Measurements from ENCODE around the gene MZT2A. TPM values are rescaled to one million over a fixed set of nuclear protein-coding genes. Genes with fewer than 3 reads are reported as not detected.
"Not testable (repeated sequence)": the region's sequence is repeated elsewhere in the genome, so short reads cannot be mapped to it uniquely, and the experiment has no call there.

Gene MZT2A
- total RNA-seq, 3 donors from 2014 or later (not counting 1 experiment from before 2014, with no cell fraction given) = 37.7 to 47.0 (median 42.5) TPM

DNA sequence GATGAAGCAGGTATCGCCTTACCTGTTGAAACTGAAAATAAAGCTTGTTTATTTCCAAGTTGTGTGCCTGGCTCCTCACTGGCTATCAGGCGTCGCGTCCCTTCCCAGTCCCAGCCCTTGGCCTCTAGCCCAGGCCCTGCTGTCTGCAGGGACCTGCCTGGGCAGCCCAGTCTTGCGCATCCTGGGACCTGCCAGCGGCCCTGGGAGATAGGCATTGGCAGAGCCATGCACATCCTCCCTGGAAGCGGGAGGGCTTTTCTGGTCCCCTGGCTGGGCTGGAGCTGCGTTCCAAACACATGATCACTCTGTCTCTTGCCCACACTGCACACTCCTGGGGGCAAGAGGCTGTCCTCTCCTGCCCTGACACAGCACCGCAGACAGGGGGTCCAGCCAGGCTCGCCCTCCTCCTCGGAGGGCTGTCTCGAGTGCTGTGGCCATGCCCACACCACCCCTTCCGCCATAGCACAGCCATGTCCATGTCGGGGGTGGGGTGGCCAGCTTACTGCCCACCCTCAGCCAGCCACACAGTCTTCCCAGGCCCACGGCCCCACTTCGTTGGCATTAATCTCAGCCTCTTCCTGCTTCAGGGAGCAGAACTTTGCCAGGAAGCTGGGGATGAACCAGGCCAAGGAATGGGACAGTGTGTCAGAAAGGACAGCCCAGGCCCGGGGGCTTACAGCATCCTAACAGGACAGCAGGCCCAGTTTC, 41.6 kb upstream of the MZT2A start:
- H3K36me3 Mint-ChIP-seq; H3K27me3 Mint-ChIP-seq (ENCODE audit: low read depth in 2 of 2); H3K4me3 Mint-ChIP-seq; H3K4me3 ChIP-seq (ENCODE audit: low read length); H3K9me3 ChIP-seq (ENCODE audit: control insufficient read depth, insufficient read depth, low read length); H3K9me3 Mint-ChIP-seq; H3K27ac Mint-ChIP-seq; H3K27ac ChIP-seq (ENCODE audit: low read length); intact Hi-C loops (cut with micrococcal nuclease); H3K36me3 ChIP-seq (ENCODE audit: control insufficient read depth, insufficient read depth, low read length); DNase-seq; ATAC-seq; H3K27me3 ChIP-seq (ENCODE audit: control insufficient read depth, insufficient read depth, low read length): not testable (repeated sequence)
- 91% methylated on average over 15 of the region's 17 CpGs for WGBS (ENCODE audit: insufficient coverage)
- peaks cover 7 to 13% of the 10 kb centered on the region in 2 donors for H3K4me1 Mint-ChIP-seq
- peaks cover 12% of the 10 kb centered on the region for H3K4me1 ChIP-seq (ENCODE audit: control insufficient read depth, insufficient read depth, low read length)

DNA sequence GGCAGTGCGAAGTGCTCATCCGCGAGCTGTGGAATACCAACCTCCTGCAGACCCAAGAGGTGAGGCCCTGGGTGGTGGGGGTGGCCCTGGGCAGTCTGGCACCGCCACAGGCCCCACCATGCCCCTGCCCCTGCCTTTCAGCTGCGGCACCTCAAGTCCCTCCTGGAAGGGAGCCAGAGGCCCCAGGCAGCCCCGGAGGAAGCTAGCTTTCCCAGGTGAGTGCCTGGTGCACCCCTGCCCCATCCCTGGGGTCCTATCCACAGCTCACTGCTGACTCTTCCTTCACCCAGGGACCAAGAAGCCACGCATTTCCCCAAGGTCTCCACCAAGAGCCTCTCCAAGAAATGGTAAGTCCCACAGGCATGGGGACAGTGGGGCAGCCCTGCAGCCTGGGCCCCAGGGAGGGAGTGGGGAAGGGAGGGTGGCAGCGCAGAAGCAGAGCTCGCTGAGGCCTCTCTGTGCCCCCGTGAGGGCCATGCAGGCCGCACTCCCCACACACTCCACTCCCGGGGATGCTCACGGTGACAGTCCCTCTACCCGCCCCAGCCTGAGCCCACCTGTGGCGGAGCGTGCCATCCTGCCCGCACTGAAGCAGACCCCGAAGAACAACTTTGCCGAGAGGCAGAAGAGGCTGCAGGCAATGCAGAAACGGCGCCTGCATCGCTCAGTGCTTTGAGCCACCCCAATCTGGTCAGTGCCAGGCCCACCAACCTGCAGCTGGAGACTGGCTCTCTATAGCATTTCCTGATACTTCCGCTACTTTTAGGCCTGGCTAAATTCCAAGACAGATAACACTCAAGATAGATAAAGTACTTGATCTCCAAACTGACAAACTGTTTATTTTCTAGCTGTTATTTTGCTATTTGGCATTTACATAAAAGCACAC, 40.8 kb upstream of the MZT2A start:
- H3K27ac Mint-ChIP-seq; H3K36me3 ChIP-seq (ENCODE audit: control insufficient read depth, insufficient read depth, low read length); H3K36me3 Mint-ChIP-seq; H3K4me3 ChIP-seq (ENCODE audit: low read length); H3K27me3 Mint-ChIP-seq (ENCODE audit: low read depth in 2 of 2); H3K9me3 Mint-ChIP-seq; H3K9me3 ChIP-seq (ENCODE audit: control insufficient read depth, insufficient read depth, low read length); intact Hi-C loops (cut with micrococcal nuclease); H3K4me3 Mint-ChIP-seq; DNase-seq; H3K27me3 ChIP-seq (ENCODE audit: control insufficient read depth, insufficient read depth, low read length); ATAC-seq; H3K27ac ChIP-seq (ENCODE audit: low read length): not testable (repeated sequence)
- peaks cover 20% of the 10 kb centered on the region for H3K4me1 ChIP-seq (ENCODE audit: control insufficient read depth, insufficient read depth, low read length)
- H3K4me1 Mint-ChIP-seq = peaks cover 7 to 18% of the 10 kb centered on the region in 2 donors
- 97% methylated on average over 19 of the region's 23 CpGs for WGBS (ENCODE audit: insufficient coverage)

DNA sequence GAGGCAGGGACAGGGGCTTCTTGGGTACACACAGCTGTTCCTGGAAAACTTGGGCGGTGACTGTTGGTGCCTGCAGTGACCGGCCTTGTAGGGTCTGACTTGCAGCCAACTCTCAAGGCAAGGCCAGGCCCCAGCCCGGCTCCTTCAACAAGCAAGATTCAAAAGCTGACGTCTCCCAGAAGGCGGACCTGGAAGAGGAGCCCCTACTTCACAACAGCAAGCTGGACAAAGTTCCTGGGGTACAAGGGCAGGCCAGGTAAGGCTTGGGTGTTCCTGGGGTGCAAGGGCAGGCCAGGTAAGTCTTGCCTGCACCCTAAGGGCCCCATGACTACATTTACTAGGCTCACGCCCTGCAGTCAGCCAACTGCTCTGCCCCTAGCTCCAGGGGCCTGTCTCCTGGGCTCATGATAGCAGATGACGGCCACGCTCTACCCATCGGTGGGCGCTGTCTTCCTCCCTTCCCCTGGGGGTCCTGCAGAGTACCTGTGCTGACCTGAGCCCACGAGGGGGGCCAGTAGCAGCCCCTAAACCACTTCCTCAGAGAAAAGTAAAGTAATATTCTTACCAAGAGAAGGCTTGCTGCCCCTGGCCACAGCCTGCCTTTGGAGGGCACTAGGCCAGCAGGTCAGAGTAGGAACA, 39.5 kb upstream of the MZT2A start:
- H3K27ac Mint-ChIP-seq; H3K36me3 Mint-ChIP-seq; H3K4me3 Mint-ChIP-seq; H3K27me3 Mint-ChIP-seq (ENCODE audit: low read depth in 2 of 2); H3K9me3 Mint-ChIP-seq; ATAC-seq; intact Hi-C loops (cut with micrococcal nuclease); H3K27ac ChIP-seq (ENCODE audit: low read length); H3K27me3 ChIP-seq (ENCODE audit: control insufficient read depth, insufficient read depth, low read length); H3K9me3 ChIP-seq (ENCODE audit: control insufficient read depth, insufficient read depth, low read length); DNase-seq; H3K4me3 ChIP-seq (ENCODE audit: low read length); H3K36me3 ChIP-seq (ENCODE audit: control insufficient read depth, insufficient read depth, low read length): not testable (repeated sequence)
- peaks cover 27% of the 10 kb centered on the region for H3K4me1 ChIP-seq (ENCODE audit: control insufficient read depth, insufficient read depth, low read length)
- WGBS (ENCODE audit: insufficient coverage) = 96% methylated on average over 5 of the region's 11 CpGs
- peaks cover 7 to 18% of the 10 kb centered on the region in 2 donors for H3K4me1 Mint-ChIP-seq

DNA sequence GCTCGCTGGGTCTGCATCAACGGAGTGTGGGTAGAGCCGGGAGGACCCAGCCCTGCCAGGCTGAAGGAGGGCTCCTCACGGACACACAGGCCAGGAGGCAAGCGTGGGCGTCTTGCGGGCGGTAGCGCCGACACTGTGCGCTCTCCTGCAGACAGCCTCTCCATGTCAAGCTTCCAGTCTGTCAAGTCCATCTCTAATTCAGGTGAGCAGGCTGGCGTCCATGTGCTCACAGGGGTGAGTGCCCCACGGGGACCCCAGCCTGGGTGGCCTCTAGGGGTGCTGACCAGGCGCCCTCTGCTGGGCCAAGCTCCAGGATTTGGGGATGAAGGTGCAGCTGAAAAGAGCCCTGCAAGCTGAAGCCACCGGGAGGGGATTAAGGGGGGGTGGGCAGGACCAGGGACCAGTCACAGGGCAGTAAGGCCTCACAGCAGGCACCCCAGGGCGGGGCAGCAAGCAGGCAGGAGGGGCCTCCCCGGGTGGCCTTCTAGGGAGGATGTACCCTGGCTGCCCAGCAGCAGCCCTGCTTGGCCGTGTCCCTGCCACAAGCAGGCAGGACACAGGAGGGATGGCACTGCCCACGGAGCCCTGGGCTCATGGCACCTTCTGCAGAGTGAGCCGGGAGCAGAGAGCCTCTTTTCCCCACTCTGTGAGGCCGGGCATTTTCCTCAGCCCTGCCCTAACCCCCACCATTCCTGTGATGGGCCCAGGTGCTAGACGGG, 38.6 kb upstream of the MZT2A start:
- intact Hi-C loops (cut with micrococcal nuclease); H3K27me3 ChIP-seq (ENCODE audit: control insufficient read depth, insufficient read depth, low read length); H3K36me3 Mint-ChIP-seq; H3K36me3 ChIP-seq (ENCODE audit: control insufficient read depth, insufficient read depth, low read length); H3K27ac ChIP-seq (ENCODE audit: low read length); H3K9me3 ChIP-seq (ENCODE audit: control insufficient read depth, insufficient read depth, low read length); H3K27ac Mint-ChIP-seq; ATAC-seq; H3K27me3 Mint-ChIP-seq (ENCODE audit: low read depth in 2 of 2); DNase-seq; H3K4me3 ChIP-seq (ENCODE audit: low read length); H3K9me3 Mint-ChIP-seq; H3K4me3 Mint-ChIP-seq: not testable (repeated sequence)
- peaks cover 7 to 18% of the 10 kb centered on the region in 2 donors for H3K4me1 Mint-ChIP-seq
- peaks cover 27% of the 10 kb centered on the region for H3K4me1 ChIP-seq (ENCODE audit: control insufficient read depth, insufficient read depth, low read length)
- 80% methylated on average over 17 of the region's 22 CpGs for WGBS (ENCODE audit: insufficient coverage)

DNA sequence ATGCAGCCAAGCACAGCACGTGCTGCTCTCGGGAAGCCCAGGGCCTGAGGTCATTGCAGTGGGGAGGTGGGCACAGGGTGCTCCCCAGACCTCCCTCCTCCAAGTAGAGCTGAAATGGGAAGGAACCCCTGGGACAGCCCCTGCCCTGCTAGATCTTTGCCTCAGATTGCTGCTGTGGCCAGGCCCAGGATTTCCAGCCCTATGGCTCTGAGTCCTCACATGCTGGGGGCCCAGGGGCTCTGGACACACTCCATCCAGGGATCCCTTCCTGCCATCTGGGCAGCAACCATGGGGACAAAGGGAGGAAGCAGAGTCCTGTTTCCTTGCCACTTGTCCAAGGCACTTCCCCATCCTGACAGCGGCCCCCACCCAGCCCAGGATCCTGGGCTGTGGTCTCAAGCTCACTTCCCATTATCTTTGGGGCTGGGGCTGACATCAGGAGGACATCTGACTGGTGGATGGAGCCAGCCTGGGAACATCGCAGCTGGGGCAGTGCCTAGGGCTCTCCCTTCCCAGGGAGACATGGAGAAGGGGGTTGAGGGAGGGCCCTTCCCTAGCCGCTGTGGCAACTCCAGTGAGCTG, 37.8 kb upstream of the MZT2A start:
- H3K4me1 Mint-ChIP-seq = peaks cover 7 to 18% of the 10 kb centered on the region in 2 donors
- H3K9me3 ChIP-seq (ENCODE audit: control insufficient read depth, insufficient read depth, low read length); H3K36me3 Mint-ChIP-seq; H3K27ac ChIP-seq (ENCODE audit: low read length); H3K36me3 ChIP-seq (ENCODE audit: control insufficient read depth, insufficient read depth, low read length); ATAC-seq; H3K9me3 Mint-ChIP-seq; H3K4me3 Mint-ChIP-seq; DNase-seq; H3K27me3 Mint-ChIP-seq (ENCODE audit: low read depth in 2 of 2); intact Hi-C loops (cut with micrococcal nuclease); H3K4me3 ChIP-seq (ENCODE audit: low read length); H3K27me3 ChIP-seq (ENCODE audit: control insufficient read depth, insufficient read depth, low read length): not testable (repeated sequence)
- H3K27ac Mint-ChIP-seq = peak overlapping the region in 1 of 2 donors; percentile 91
- peaks cover 27% of the 10 kb centered on the region for H3K4me1 ChIP-seq (ENCODE audit: control insufficient read depth, insufficient read depth, low read length)
- 100% methylated on average over 3 of the region's 5 CpGs for WGBS (ENCODE audit: insufficient coverage)

DNA sequence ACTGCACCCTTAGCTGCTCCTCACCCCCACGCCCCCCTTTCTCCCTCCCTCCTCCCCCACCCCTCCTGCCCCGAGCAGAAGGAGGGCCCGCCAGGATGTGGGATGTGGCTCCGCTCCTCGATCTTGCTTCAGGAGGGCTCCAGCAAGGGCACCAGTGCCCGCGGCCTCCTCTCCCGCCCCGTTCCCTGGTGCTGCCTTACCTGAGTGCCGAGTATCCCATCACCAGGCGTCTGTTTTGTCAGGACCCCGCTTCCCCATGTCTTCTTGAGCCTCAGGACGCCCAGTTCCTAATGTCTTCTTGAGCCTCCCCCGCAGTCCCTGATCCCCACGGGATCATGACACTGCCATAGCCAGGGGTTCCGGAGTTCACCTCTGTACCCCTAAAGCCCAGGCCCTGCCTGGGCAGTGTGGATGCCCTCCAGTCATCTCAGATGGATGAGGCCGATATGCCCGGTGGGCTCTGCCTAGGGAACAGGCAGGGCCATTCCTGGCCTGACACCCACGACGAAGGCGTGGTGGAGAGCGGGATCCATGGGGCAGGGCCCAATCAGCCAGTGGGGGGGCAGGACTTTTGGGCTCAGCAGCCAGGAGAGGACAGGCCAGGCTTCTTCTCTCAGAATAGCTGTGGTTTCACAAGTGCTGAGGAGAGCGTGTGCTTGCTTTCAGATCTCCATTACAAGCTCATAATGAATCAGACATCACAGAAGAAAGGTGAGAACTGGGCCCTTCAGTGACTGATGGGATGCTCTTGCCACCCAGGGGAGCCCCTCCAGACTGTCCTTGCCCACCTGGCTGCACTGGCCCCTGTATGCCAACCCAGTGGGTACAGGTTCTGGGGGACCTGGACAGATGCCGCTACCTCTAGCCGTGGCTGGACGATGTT, 37.0 kb upstream of the MZT2A start:
- H3K36me3 Mint-ChIP-seq; H3K36me3 ChIP-seq (ENCODE audit: control insufficient read depth, insufficient read depth, low read length); H3K27me3 ChIP-seq (ENCODE audit: control insufficient read depth, insufficient read depth, low read length); H3K4me3 ChIP-seq (ENCODE audit: low read length); H3K27me3 Mint-ChIP-seq (ENCODE audit: low read depth in 2 of 2); intact Hi-C loops (cut with micrococcal nuclease); H3K27ac ChIP-seq (ENCODE audit: low read length); H3K9me3 Mint-ChIP-seq; H3K9me3 ChIP-seq (ENCODE audit: control insufficient read depth, insufficient read depth, low read length): not testable (repeated sequence)
- Mint-ChIP-seq H3K4me1 (peaks cover 7 to 18% of the 10 kb centered on the region in 2 donors), H3K27ac (peak overlapping the region; percentile 62 to 91), H3K4me3 (peak overlapping the region; percentile 66)
- ATAC-seq = peak; percentile 60 to 70 (median 66)
- DNase-seq = peak; percentile 29 to 31
- peaks cover 27% of the 10 kb centered on the region for H3K4me1 ChIP-seq (ENCODE audit: control insufficient read depth, insufficient read depth, low read length)
- 62% methylated on average over 24 of the region's 26 CpGs for WGBS (ENCODE audit: insufficient coverage)

All from natural killer cell (primary cell).